Measurements from ENCODE around the gene MTCL1. TPM values are rescaled to one million over a fixed set of nuclear protein-coding genes. Genes with fewer than 3 reads are reported as not detected.
A peak's percentile ranks its signal among the peaks of the same experiment; 100 is the strongest.

MTCL1 gene
- total and polyA plus RNA-seq, 9 of the 15 experiments (the other 6 are each of a cell fraction or from before 2014, with no cell fraction given), result 0.21 to 7.4 (median 3.7) TPM

GRCh38 chr18:8773980-8774379, 68.6 kb downstream of the MTCL1 start:
- ChIA-PET POLR2A (no interaction called here), CTCF (ENCODE audit: low intra/inter-chr PET ratio) (no interaction called here)
- DNase-seq (ENCODE audit: extremely low read depth in 1 of 4, low spot score in 3 of 4) (no peak), FAIRE-seq (no peak), ATAC-seq (0 out of 3 replicates have a peak, but pooled peaks have one; percentile 32)
- Histone ChIP-seq H2AFZ (ENCODE audit: low read depth, low read length) (no peak overlapping the region), H3K27ac (ENCODE audit: extremely low read depth, low read depth, low read length) (no peak overlapping the region), H3K27me3 (ENCODE audit: control insufficient read depth in 2 of 2, insufficient read depth in 2 of 2, low read length in 2 of 2) (peaks cover 0 to 4% of the 10 kb centered on the region in 2 experiments; a peak in 1 of 5 replicates), H3K4me2 (ENCODE audit: insufficient read depth, low read length) (no peak overlapping the region), H4K20me1 (replicated peaks; ENCODE audit: control insufficient read depth, insufficient read depth, low read length) (no peaks in the 10 kb centered on the region), H3K4me3 (no peak overlapping the region), H3K9ac (ENCODE audit: insufficient read depth in 1 of 2, low read depth in 2 of 2, low read length in 2 of 2) (no peak overlapping the region), H3K9me3 (replicated peaks; ENCODE audit: control insufficient read depth, insufficient read depth, low read depth, low read length) (no peaks in the 10 kb centered on the region), H3K79me2 (ENCODE audit: control insufficient read depth, insufficient read depth, low read length) (no peaks in the 10 kb centered on the region), H3K4me1 (replicated peaks in 1 of 2; ENCODE audit: control insufficient read depth in 2 of 2, insufficient read depth in 2 of 2, low read length in 2 of 2) (peaks cover 3 to 4% of the 10 kb centered on the region in 2 experiments; a peak in 2 of 5 replicates), H3K36me3 (ENCODE audit: control insufficient read depth, insufficient read depth, low read length) (no peaks in the 10 kb centered on the region), H3K9me1 (ENCODE audit: control insufficient read depth, insufficient read depth, low read length) (no peaks in the 10 kb centered on the region)
- in situ Hi-C loops (cut with MboI), result no loop called here
- BruUV-seq (replicated peaks), result no TSS peak
- 26% methylated on average over 5 of the region's 5 CpGs for WGBS (ENCODE audit: insufficient coverage, low coverage, missing lambda C conversion rate)
- intact Hi-C loops (cut with micrococcal nuclease), result no loop called here
- TF ChIP-seq ZNF512 (tag; IDR thresholded peaks at IDR 0.05), result no peak
- no peak for TF ChIP-seq FOXM1 (IDR thresholded peaks at IDR 0.05; ENCODE audit: low read depth)
- TF ChIP-seq FOXM1 (CRISPR knock-in tag; IDR thresholded peaks at IDR 0.05; ENCODE audit: low read depth), result no peak
- no peak for TF ChIP-seq SIX5 (IDR thresholded peaks at IDR 0.05; ENCODE audit: borderline replicate concordance in 1 of 2, insufficient read depth in 1 of 2, low read depth in 1 of 2, low read length in 2 of 2)
- TF ChIP-seq POLR2AphosphoS5 (IDR thresholded peaks at IDR 0.05; ENCODE audit: control insufficient read depth, insufficient read depth, low read depth, low read length), result no peak
- TF ChIP-seq RCOR1 (IDR thresholded peaks at IDR 0.05; ENCODE audit: borderline replicate concordance in 1 of 2, low read depth in 2 of 2, low read length in 2 of 2), result no peak
- TF ChIP-seq RBM14 (IDR thresholded peaks at IDR 0.05; ENCODE audit: borderline replicate concordance, insufficient read depth, low read depth, low read length), result no peak
- TF ChIP-seq FIP1L1 (IDR thresholded peaks at IDR 0.05; ENCODE audit: low read depth, low read length, poor library complexity, severe bottlenecking), result no peak
- no peak for TF ChIP-seq U2AF2 (optimal IDR thresholded peaks at IDR 0.05; ENCODE audit: low read depth, low read length)
- TF ChIP-seq E2F6 (IDR thresholded peaks at IDR 0.05; ENCODE audit: borderline replicate concordance in 1 of 2, extremely low read depth in 1 of 2, insufficient read depth in 1 of 2, insufficient read length in 1 of 2, low read depth in 1 of 2, low read length in 1 of 2, poor library complexity in 1 of 2, severe bottlenecking in 1 of 2), result no peak
- TF ChIP-seq ZNF143 (CRISPR knock-in tag; IDR thresholded peaks at IDR 0.05), result no peak
- TF ChIP-seq CSDE1 (IDR thresholded peaks at IDR 0.05), result no peak
- no peak for TF ChIP-seq KLF13 (tag; IDR thresholded peaks at IDR 0.05; ENCODE audit: borderline replicate concordance, low read depth)
- no peak for TF ChIP-seq ZNF175 (CRISPR knock-in tag; IDR thresholded peaks at IDR 0.05; ENCODE audit: low read depth)
- TF ChIP-seq SRSF1 (IDR thresholded peaks at IDR 0.05; ENCODE audit: low read depth, low read length), result no peak
- no peak for TF ChIP-seq MYBL2 (IDR thresholded peaks at IDR 0.05; ENCODE audit: low read depth)
- TF ChIP-seq MYBL2 (CRISPR knock-in tag; IDR thresholded peaks at IDR 0.05; ENCODE audit: borderline replicate concordance), result no peak
- no peak for TF ChIP-seq JUNB (CRISPR knock-in tag; conservative IDR thresholded peaks at IDR 0.05)
- TF ChIP-seq DLX4 (CRISPR knock-in tag; IDR thresholded peaks at IDR 0.05), result no peak
- peak; percentile 78 for TF ChIP-seq MEIS2 (IDR thresholded peaks at IDR 0.05; ENCODE audit: partially characterized antibody)

All from K562 (cell line).